GM15510 (cell line): ENCODE measurements around the gene DSCAM.

Experiments used
- POLR2A ChIP-seq: IDR thresholded peaks from 3 replicates; pipeline ENCODE4 v1.6.1; 2011; ENCODE audit warnings: borderline replicate concordance; ENCODE audit not compliant: insufficient read length; ENCODE audit errors: extremely low read depth

DSCAM gene

DNA sequence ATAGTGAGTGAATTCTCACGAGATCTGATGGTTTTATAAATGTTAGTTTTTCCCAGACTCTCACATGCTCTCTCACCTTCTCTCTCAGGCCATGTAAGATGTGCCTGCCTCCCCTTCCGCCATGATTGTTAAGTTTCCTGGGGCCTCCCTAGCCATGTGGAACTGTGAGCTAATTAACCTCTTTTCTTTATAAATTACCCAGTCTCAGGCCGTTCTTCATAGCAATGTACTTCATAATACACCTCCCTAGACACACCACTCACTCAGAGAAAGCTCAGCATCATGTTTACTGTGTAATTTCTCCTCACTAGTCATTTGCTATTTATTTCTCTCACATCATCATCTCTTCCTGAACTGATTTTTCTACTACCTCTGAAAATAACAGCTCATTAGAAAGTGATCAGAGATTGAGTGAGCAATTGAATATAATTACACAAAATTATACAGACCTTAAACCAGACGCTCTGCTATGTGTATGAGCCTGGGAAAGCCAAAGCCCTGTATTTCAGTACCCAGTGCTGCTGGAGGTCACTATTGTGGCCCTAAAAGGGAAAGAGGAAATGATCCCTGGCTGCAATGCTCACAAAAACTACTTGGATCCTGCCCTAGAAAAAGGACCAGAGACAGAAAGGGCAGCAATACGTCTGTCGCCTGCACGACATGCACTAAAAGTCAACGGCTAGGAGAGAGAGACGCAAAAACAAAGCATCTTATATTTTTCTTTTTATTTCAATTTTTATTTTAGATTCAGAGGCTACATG lies 284.5 kb downstream of the DSCAM start:
- no peak for TF ChIP-seq POLR2A

- TF ChIP-seq POLR2A, result no peak
Measured at GRCh38 chr21:40556442-40556968, 290.5 kb downstream of the DSCAM start.

GRCh38 chr21:40555021-40555528 lies 291.9 kb downstream of the DSCAM start:
- TF ChIP-seq POLR2A, result no peak

GRCh38 chr21:40553781-40554180 lies 293.2 kb downstream of the DSCAM start:
- TF ChIP-seq POLR2A, result no peak

DNA sequence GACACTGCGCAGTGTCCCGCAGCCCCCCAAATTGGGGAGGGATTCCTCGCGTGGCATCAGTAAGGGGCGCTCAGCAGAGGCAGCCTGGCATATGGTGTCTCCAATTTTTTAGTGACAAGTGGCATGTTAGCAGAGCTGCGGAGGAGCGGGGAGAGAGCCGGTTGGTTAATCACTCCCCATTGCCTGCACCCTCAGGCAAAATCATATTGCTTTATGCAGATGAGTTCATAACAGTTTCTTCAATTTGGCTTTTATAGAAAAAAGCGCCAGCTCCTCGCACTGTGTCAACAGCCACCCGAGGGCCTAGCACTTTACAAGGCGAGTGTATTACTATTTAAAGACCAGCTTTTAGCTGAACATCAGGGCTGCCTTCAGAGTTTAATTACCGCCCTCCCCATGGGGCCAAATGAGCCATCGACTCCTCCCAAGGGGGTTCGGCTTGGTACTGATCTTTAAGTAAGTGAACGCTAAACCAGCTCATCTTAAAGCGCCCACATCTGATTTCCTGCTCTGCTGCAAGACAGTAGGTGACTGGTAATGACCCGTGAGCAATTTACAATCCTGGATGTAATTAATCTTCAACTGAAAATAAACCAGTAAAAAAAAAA lies 298.9 kb downstream of the DSCAM start:
- TF ChIP-seq POLR2A, result no peak

GRCh38 chr21:40546647-40547046 lies 300.3 kb downstream of the DSCAM start:
- no peak for TF ChIP-seq POLR2A

GRCh38 chr21:40540216-40540615 lies 306.7 kb downstream of the DSCAM start:
- no peak for TF ChIP-seq POLR2A

- TF ChIP-seq POLR2A, result no peak
Measured at GRCh38 chr21:40534886-40535285, 312.1 kb downstream of the DSCAM start.

GRCh38 chr21:40531431-40532110 lies 315.4 kb downstream of the DSCAM start:
- TF ChIP-seq POLR2A, result no peak

DNA sequence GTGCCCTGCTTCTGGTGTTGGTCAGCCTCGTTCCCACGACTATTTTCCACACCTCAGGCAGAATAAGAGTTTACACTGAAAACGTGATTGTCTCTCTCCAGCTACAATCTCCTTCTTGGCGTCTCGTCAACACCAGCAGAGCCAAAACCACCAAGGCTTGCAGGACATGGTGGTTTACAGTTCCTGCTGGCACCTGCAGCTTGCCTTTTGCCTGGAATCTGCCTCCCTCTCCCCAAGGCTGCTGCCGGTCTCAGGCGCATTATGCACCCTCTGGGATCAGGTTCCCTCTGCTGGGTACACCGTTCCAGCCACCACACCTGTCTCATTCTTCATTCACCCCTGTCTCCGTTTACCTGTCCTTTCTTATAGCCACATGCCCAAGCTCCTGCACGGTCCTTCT lies 315.9 kb downstream of the DSCAM start:
- no peak for TF ChIP-seq POLR2A

- no peak for TF ChIP-seq POLR2A
Measured at GRCh38 chr21:40517646-40518045, 329.3 kb downstream of the DSCAM start.

DNA sequence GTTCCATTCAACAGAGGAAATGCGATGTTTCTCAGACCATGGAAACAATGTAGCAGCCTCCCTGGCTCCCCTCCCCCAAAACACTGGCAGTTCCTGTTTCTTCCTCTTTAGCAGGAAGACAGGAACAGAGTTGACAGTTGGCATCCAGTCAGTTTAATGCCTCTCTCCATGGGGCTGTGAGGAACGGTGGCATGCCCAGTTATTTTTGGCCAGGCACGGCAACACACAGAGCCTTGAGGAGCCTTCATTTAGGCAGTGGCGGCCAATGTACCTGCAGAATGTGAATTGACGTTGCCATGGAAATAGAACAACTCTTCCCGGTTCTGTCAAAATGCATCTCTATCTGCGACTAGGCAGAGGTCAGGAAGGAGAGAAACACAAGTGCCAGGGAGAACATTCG lies 330.6 kb downstream of the DSCAM start:
- TF ChIP-seq POLR2A, result no peak

GRCh38 chr21:40512590-40512989 lies 334.4 kb downstream of the DSCAM start:
- TF ChIP-seq POLR2A, result no peak

- TF ChIP-seq POLR2A, result no peak
Measured at GRCh38 chr21:40507978-40508377, 339.0 kb downstream of the DSCAM start.

DNA sequence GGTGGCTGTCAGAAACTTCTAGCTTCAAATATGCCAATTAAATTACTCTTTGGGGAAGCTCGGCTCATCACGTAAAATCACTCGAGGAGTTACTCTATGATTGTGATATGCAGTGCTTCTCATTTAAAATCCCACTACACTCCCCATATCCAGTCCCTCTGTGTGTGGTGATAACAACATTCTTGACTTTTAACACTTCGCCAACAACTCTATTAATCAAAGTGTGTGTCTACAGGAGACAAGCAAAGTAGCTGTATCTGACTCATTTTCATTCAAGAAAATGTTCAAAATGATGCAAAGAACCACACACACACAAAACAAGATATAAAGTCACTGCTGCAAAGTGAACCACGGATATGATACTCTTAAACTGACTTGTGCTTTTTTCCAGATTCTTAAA lies 341.3 kb downstream of the DSCAM start:
- TF ChIP-seq POLR2A, result no peak
